Mammary epithelial cell (primary cell): ENCODE data around the gene SMIM36.

Source experiments
- EZH2 ChIP-seq: IDR thresholded peaks from 2 replicates; pipeline ENCODE4 v1.6.1; 2012; ENCODE audit warnings: low read length, inconsistent platforms, borderline replicate concordance
- TF ChIP-seq, protein P1 (sequence below), 2 donors: IDR thresholded peaks in 1 of 2; conservative IDR thresholded peaks in 1 of 2; 2 replicates each; pipeline ENCODE4 v1.5.1; 2011 to 2012; ENCODE audit warnings: inconsistent platforms in 2 of 2, low read length in 2 of 2, mild to moderate bottlenecking in 2 of 2, control low read depth in 1 of 2, low read depth in 1 of 2; ENCODE audit not compliant: insufficient read depth in 1 of 2; ENCODE audit errors: extremely low read depth in 1 of 2

DNA sequence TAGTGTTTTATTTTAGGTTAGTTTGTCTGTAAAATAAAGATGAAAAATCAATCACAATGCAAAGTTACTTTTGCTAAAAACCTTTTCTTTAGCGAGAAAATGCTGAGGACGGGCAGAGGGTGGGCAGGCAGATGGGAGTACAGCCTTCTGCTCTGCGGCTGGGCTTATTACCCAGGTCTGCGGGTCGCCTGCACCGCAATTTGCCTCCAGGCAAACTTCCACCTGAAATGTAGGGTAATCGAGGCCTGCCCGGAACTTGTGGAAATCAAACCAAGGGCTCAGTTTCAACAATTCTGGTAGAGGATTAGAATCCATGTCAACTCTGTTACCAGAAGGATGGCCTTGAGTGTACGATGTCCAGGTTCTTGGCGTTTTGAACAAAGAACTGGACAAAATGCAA lies 67.3 kb downstream of the SMIM36 start:
- TF ChIP-seq, protein P1, sequence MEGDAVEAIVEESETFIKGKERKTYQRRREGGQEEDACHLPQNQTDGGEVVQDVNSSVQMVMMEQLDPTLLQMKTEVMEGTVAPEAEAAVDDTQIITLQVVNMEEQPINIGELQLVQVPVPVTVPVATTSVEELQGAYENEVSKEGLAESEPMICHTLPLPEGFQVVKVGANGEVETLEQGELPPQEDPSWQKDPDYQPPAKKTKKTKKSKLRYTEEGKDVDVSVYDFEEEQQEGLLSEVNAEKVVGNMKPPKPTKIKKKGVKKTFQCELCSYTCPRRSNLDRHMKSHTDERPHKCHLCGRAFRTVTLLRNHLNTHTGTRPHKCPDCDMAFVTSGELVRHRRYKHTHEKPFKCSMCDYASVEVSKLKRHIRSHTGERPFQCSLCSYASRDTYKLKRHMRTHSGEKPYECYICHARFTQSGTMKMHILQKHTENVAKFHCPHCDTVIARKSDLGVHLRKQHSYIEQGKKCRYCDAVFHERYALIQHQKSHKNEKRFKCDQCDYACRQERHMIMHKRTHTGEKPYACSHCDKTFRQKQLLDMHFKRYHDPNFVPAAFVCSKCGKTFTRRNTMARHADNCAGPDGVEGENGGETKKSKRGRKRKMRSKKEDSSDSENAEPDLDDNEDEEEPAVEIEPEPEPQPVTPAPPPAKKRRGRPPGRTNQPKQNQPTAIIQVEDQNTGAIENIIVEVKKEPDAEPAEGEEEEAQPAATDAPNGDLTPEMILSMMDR (conservative IDR thresholded peaks at IDR 0.05 in 1 of 2, IDR thresholded peaks at IDR 0.05 in 1 of 2; ENCODE audit: extremely low read depth in 1 of 2, insufficient read depth in 1 of 2, low read depth in 1 of 2, low read length in 2 of 2) = no peak
- TF ChIP-seq EZH2 = no peak
